A549 treated with DMSO at 1 μM for 4 hours (cell line): ENCODE results near the gene HAGH. TPM values are rescaled to one million over a fixed set of nuclear protein-coding genes. Genes with fewer than 3 reads are reported as not detected.

Experiments
- total RNA-seq: library from RNA; stranded (reverse); fragments of 200-300 nt; extraction: Qiagen RNA extraction; gene quantifications from 5 replicates; pipeline ENCODE4 v1.2.3, GENCODE V29; 2022; ENCODE audit warnings: low read depth

Gene HAGH
- total RNA-seq: 57.8 to 69.7 TPM (median 62.0 TPM) in 5 replicates

GRCh38 chr16:1826691-1827573 lies at the start of gene HAGH, which contains the start of gene FAHD1:
Gene HAGH, minus strand, starts transcription at chr16:1826825. Its CDS starts 38 bp downstream, at chr16:1826787.
Gene FAHD1, plus strand, starts transcription at chr16:1827206. Its CDS starts 33 bp downstream, at chr16:1827239.

GRCh38 chr16:1871974-1872635 lies 45.5 kb upstream of the HAGH start, which contains the start of gene MEIOB:
Gene MEIOB, minus strand, starts transcription at chr16:1872164. Its CDS starts 3,989 bp downstream, at chr16:1868175.

DNA sequence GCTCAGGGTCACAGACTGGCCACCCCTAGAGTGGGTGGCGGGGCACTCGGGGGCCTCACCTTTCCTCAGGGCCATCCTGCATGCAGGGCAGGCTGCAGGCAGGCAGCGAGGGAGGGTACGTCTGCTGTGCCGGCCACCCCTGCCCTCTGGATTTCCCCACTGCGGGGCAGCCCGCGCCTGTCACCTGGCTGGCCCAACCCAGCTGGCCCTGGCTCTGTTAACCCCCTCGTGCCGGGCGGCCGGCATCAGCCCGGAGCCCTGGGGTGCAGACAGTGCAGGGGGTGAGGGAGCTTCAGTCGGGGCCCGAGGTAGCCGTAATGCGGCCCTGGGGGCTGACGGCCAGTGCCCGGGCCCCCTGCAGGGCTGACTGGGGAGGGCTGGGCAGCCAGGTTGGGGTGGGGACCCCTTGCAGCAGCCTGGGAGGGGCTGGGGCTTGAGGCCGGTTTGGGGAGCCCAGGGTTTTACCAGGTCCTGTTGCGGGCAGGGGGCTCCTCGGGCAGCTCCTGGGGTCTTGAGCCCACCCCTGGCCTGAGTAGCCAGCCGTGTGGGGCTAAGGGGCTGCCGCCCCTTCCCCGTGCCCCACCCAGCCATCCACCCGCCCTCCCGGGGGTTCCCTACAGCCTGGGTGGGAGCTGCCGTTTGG lies 32.9 kb downstream of the HAGH start, which contains the start of gene IGFALS:
IGFALS (minus strand) TSS at position 128 of the 643 bp plus-strand sequence; CDS start at position 75, 53 bp downstream.

GRCh38 chr16:1782408-1783264 lies 44.0 kb downstream of the HAGH start, which contains the start of the genes NUBP2 and SPSB3:
Gene NUBP2, plus strand, starts transcription at chr16:1782960. Its CDS starts 61 bp downstream, at chr16:1783021.
Gene SPSB3, minus strand, starts transcription at chr16:1782571. Its CDS starts 1,088 bp downstream, at chr16:1781483.

GRCh38 chr16:1772908-1773702 lies 53.5 kb downstream of the HAGH start, which contains the start of gene MRPS34:
Gene MRPS34, minus strand, starts transcription at chr16:1773134. Its CDS starts 15 bp downstream, at chr16:1773119.

DNA sequence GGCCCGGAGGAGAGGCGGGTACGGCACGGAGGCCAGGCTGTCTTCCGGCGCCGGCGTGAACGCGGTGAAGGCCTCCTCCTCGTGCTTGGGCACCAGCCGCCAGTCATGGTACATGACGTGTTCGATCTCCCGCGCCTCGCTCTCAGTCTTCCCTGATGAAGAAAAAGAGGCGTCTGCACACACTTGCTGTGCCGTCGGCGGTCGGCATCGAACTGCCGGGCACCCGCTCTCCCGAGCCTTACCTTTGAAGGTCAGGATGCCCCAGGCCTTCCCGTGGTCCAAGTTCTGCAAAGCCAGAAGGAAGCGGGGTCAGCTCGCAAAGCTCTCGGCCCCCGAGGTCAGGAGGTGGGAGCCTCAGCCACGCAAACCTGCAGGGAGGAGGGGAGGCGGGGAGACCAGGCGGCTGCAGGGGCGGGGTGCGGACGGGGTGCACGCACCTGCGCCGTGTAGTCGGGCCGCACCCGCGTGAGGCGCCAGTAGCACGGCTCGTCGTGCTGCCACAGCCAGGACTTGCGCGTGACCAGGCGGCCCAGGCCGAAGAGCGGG lies 54.2 kb downstream of the HAGH start, which contains the start of gene EME2:
EME2 (plus strand) TSS at position 449 of the 546 bp plus-strand sequence. CDS start 418 bp downstream, outside the sequence.

GRCh38 chr16:1771188-1771863 lies 55.3 kb downstream of the HAGH start, which contains the start of gene NME3:
Gene NME3, minus strand, starts transcription at chr16:1771543. Its CDS starts 9 bp downstream, at chr16:1771534.

Other genes with a start within 250 kb of the HAGH start
- 8.2 to 9.3 TPM (median 9.3 TPM) in 5 replicates for gene IFT140, start 214.8 kb downstream of the HAGH start, total RNA-seq
- 14.1 to 18.6 TPM (median 16.7 TPM) in 5 replicates for gene CRAMP1, start 214.5 kb downstream of the HAGH start, total RNA-seq
- gene JPT2, start 148.5 kb downstream of the HAGH start, total RNA-seq: 169 to 207 TPM (median 182 TPM) in 5 replicates
- gene MAPK8IP3, start 120.6 kb downstream of the HAGH start, total RNA-seq: 36.1 to 58.0 TPM (median 52.2 TPM) in 5 replicates
- 29.4 to 60.4 TPM (median 53.3 TPM) in 5 replicates for gene NME3, start 55.3 kb downstream of the HAGH start, total RNA-seq
- 5.4 to 12.9 TPM (median 9.9 TPM) in 5 replicates for gene EME2, start 54.0 kb downstream of the HAGH start, total RNA-seq
- gene MRPS34, start 53.7 kb downstream of the HAGH start, total RNA-seq: 163 to 261 TPM (median 224 TPM) in 5 replicates
- gene SPSB3, start 44.3 kb downstream of the HAGH start, total RNA-seq: 16.1 to 25.3 TPM (median 22.5 TPM) in 5 replicates
- 56.7 to 88.8 TPM (median 76.9 TPM) in 5 replicates for gene NUBP2, start 43.9 kb downstream of the HAGH start, total RNA-seq
- 0.07 to 0.13 TPM in 2 of 5 replicates, not detected in the others for gene IGFALS, start 33.1 kb downstream of the HAGH start, total RNA-seq
- 42.2 to 49.6 TPM (median 45.3 TPM) in 5 replicates for gene FAHD1, start 381 bp upstream of the HAGH start, total RNA-seq
- 1.9 to 2.4 TPM (median 2.1 TPM) in 5 replicates for gene MEIOB, start 45.3 kb upstream of the HAGH start, total RNA-seq
- gene HS3ST6, start 91.6 kb upstream of the HAGH start, total RNA-seq: 1.9 to 3.9 TPM (median 3.1 TPM) in 5 replicates
- gene MSRB1, start 116.4 kb upstream of the HAGH start, total RNA-seq: 27.0 to 33.5 TPM (median 29.9 TPM) in 5 replicates
- gene RPL3L, start 127.9 kb upstream of the HAGH start, total RNA-seq: 0.03 to 0.06 TPM in 2 of 5 replicates, not detected in the others
- gene NDUFB10, start 132.7 kb upstream of the HAGH start, total RNA-seq: 234 to 300 TPM (median 255 TPM) in 5 replicates
- gene RPS2, start 138.0 kb upstream of the HAGH start, total RNA-seq: 3,777 to 5,494 TPM (median 4,879 TPM) in 5 replicates
- gene RNF151, start 140.0 kb upstream of the HAGH start, total RNA-seq: not detected in 5 replicates
- gene TBL3, start 145.2 kb upstream of the HAGH start, total RNA-seq: 33.8 to 44.9 TPM (median 36.1 TPM) in 5 replicates
- 0.14 to 0.29 TPM (median 0.25 TPM) in 5 replicates for gene NOXO1, start 154.6 kb upstream of the HAGH start, total RNA-seq
- 26.3 to 42.5 TPM (median 39.7 TPM) in 5 replicates for gene GFER, start 157.4 kb upstream of the HAGH start, total RNA-seq
- gene SYNGR3, start 163.1 kb upstream of the HAGH start, total RNA-seq: 6.4 to 7.6 TPM (median 6.9 TPM) in 5 replicates
- 44.1 to 62.0 TPM (median 55.9 TPM) in 5 replicates for gene ZNF598, start 183.0 kb upstream of the HAGH start, total RNA-seq
- gene NPW, start 193.0 kb upstream of the HAGH start, total RNA-seq: 0.74 to 1.3 TPM (median 0.99 TPM) in 5 replicates
- 38.6 to 58.8 TPM (median 54.7 TPM) in 5 replicates for gene NHERF2, start 200.1 kb upstream of the HAGH start, total RNA-seq
- gene NTHL1, start 221.0 kb upstream of the HAGH start, total RNA-seq: 34.0 to 46.7 TPM (median 42.0 TPM) in 5 replicates
- 34.3 to 44.5 TPM (median 38.4 TPM) in 5 replicates for gene TSC2, start 221.2 kb upstream of the HAGH start, total RNA-seq